Measurements from ENCODE around the gene BORCS6.
A peak's percentile ranks its signal among the peaks of the same experiment; 100 is the strongest.
"Not testable (repeated sequence)": the region's sequence is repeated elsewhere in the genome, so short reads cannot be mapped to it uniquely, and the experiment has no call there.

Gene BORCS6

DNA sequence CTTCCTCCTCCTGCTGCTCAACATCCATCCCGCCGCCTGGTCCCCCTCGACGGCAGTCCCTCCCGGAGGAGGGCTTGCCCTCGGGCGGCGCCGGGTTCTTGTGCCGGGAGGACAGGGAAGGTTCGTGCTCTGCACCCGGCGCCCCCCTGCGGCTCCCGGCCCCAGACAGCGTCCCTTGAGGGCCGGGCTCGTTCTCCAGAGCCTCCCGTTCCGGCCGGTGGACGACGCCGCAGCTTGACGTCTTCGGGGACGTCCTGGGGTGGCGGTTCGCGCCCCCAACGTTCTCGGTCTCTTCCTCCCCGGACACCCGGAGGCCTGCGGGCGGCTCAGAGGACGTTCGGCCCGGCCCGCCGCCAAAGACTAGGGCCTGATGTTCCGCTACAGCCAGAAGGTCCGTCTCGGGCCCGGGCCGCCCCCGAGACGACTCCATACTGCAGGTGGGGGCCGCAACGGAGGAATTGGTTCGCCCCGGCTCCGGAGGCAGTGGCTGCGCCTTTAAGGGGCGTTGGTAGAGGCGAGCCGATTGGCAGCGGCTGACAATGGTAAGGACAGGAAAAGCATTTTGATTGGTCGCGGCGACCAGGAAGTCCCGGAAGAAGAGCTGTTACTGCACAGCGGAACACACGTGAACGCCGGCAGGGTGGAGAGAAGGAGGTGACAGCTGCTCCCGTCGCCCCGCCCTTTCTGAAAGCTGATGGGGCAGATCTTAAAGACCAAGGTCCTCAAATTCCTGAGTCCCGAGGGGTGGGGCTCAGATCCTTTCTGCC lies at the start of gene BORCS6:
BORCS6 (minus strand) TSS at position 470 of the 767 bp plus-strand sequence; CDS start at position 430, 40 bp downstream.
- peak; percentile 90 for DNase-seq (ENCODE audit: low read depth)

DNA sequence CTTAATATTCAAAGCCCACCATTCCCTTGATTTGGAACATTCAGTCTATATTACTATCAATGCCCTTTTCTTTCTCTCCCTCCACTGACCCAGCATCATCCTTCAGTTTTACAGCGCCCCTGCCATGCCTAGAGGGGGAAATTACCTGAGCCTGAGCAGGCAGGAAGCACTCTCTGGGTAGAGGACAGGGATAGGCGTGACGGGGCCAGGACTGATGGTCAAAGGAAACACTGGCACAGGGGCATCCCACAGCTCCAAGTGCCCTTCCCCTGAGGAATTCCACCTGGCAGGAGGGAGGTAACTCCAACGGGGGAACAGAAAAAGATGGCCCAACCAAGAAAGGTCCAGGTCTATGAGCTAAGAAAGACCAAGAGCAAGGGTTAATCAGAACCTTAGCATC lies 47.9 kb upstream of the BORCS6 start:
- DNase-seq (ENCODE audit: low read depth) = no peak

GRCh38 chr17:8237175-8237574 lies 47.2 kb upstream of the BORCS6 start:
- no peak for DNase-seq (ENCODE audit: low read depth)

GRCh38 chr17:8235676-8236075 lies 45.7 kb upstream of the BORCS6 start:
- no peak for DNase-seq (ENCODE audit: low read depth)

DNA sequence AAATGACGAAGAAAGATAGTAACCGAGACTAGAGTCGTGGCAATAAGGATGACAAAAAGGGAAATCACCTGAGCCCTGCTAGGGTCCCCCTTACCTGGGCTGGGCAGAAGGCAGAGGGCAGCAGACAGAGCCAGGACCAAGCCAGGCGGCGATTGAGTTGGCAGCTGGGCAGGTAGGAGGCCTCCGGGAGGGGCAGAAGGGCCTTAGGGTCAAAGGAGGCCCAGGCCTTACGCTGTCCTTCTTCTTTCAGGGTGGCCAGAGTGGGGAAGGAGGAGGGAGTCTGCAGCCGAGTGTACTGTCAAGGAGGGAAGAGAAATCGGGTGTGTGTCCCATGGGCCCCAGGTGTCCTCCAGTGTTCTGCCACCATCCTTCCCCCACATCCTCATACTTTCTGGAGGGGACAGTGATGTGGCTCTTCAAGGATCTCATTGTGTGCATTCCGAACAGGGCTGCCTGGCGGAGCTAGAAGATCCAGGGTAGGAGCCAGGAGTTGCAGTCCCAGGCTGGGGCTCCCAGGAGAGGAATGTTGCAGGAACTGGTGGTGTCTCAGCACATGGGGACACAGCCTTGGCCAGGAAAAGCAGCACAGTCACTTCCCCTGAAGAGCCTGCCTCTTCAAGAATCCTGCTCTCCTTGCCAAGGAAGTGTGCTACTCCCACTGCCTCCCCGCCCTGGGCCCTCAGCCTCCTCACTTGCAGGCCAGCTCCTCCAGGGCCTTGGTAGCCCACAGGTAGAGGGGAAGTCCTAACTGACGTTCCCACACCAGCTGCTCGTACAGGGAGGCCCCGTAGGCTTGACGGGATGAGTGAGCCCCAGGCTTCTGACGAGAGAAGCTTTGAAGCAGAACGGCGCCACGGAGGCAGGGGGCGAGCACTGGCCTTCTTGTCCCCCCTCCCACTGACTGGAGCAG lies 44.6 kb upstream of the BORCS6 start:
- DNase-seq (ENCODE audit: low read depth) = no peak

DNA sequence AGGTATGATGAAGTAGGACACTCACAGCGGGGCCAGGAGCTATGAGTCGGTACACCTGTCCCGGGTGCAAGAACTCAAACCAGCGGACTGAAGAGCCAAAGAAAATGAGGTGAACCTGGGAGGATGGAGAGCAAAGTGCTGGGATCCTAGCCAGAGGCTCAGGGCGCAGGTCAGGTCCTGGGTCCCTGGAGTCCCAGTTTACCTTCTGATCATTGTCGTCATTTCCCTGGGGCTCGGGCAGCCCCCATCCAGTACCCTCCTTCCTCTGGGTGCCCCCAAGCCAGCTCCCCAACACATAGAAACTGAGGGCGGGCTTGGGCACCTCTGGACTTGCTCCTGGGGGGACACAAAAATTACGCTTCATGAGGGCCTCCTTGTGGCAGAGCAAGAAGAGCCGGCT lies 41.7 kb upstream of the BORCS6 start:
- DNase-seq (ENCODE audit: low read depth) = no peak

DNA sequence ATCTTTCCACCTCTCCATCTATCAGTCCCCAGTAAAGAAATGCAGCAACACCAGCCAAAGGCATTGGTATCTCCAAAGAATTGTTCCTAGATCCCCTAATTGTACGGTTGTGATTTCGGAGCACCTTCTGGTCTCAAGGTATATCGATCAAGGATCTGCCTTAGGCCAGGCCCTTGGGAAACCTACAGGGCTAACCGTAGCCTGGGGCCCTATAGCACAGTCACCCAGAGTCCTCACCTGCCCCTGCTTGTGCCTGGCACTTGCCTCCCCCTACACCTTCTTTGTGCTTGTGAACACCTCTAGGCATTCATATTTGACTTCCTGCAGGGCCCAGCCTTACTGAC lies 37.2 kb upstream of the BORCS6 start:
- no peak for DNase-seq (ENCODE audit: low read depth)

DNA sequence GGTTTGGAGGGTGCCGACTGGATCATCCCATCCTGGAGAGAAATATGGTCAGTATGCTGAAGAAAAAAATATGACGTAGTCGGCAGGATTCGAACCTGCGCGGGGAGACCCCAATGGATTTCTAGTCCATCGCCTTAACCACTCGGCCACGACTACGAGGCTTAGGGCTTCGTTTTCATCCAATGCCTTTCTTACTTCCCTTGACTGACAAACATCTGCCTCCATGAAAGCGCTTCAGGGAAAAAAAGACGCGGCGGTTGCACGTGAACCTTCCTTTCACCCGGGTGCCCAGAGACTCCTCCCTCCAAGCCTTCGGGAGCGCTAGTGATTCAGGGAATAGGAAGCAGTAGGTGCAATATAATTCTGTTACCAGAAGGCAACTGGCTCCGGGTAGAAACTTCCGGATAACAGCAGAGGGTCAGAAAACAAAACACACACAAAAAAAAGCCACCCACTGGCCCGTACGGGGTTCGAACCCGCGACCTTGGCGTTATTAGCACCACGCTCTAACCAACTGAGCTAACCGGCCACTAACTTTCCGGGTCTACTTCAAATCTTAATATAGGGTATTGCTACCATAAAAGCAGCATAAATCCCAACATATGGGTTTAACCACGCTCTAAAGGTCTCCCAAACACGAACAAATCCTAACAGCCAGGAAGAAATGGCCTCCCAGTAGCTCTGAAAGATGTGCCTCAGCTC lies 36.7 kb upstream of the BORCS6 start:
- DNase-seq (ENCODE audit: low read depth) = no peak

DNA sequence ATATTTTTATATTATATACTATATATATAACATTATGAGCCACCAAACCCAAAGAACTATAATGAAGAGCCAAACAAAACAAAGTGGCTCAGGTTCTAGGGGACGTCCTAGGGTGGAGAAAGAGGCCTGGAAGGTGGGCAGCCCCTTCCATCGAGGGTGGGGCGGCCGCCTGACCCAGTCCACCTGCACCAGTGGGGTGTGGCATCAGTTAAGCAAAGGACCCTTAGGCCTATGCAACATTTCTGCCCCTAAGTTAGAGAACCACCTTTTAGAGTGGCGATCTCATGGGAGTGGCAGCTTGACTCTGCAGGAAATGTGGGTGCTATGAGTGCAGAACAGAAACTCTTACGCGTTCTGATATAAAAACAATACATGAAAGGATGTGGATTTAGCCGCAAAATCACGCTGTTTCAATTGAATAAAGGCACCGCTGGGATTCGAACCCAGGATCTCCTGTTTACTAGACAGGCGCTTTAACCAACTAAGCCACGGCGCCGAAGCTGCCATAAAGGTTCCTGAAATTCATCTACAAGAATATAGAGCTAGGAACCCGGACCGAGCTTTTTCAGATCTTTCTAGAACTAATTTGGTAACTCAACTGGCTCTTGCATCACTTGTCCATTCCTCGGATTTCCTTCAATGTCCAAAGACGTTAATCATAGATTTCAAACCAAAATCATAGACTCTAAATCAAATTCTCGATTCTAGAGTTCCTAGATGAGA lies 36.0 kb upstream of the BORCS6 start:
- peak; percentile 36 for DNase-seq (ENCODE audit: low read depth)

DNA sequence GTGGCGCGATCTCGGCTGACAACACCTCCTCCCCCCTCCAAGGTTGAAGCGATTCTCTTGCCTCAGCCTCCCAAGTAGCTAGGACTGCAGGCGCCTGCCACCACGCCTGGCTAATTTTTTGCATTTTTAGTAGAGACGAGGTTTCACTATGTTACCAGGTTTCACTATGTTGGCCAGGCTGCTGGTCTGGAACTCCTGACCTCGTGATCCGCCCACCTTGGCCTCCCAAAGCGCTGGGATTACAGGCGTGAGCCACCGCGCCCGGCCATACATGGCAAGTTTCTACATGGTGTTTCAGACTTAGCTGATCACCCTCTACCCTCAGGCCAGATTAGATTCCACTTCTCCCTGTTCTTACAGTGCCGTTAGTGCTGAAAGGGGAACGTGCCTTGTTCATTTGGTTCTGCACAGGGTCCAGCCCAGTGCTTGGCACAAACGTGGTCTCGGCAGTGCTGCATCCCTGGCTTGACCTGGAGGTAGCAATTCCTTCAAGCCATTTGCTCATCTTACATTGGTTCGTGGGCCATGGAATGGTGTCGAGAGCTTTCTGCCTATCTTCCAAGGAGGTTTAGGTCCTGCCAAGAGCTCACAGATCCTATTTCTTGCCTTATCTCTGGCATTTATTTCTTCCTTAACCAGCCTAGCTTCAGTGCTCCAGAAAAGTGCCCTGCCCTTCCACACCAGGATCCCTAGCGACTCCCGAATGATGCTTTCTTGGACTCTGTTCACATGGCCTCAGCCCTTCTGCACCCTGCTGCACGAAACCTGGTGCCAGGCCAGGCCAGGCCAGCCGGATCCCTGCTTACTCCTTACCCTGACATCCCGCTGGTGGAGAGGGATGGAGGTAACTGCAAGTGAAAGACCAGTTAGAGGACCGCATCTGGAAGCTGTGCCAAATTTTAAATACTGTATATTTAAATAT lies 35.2 kb upstream of the BORCS6 start:
- no peak for DNase-seq (ENCODE audit: low read depth)

DNA sequence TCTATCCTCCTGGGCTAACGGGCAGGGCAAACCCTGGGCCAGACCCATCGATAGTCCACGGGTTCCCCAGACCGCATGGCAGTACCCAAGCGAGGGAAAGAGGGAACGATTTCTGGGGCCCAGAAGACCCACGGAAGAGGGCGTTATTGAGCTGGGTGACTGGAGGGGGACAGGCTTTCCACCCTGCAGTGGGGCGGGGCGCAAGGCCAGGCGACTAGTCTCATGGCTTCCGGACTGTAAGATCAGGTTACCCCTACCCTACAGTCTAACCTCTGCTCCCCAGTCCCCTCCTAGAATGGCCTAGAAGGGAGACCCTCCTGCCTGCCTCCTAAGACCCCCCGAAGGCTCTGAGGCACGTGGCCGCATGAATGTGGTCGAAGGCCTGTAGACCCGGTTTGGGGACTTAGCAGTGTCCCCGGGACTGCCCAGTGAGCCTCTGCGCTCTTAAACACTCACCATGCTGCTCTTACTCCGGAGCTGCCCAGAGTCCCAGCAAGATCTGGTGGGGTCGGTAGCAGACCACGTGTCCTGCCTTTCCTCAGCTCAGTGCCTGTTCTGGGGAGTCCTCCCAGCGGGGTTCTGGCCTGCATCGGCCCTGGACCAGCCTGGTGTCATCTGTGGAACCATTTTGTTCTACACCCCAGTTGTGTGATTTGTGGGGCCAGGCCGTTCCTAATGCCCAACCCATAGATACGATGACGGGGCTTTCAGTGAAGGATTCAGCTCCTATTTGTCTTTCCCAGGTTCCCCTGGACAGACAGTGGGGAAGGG lies 33.6 kb upstream of the BORCS6 start:
- DNase-seq (ENCODE audit: low read depth) = peak; percentile 34

DNA sequence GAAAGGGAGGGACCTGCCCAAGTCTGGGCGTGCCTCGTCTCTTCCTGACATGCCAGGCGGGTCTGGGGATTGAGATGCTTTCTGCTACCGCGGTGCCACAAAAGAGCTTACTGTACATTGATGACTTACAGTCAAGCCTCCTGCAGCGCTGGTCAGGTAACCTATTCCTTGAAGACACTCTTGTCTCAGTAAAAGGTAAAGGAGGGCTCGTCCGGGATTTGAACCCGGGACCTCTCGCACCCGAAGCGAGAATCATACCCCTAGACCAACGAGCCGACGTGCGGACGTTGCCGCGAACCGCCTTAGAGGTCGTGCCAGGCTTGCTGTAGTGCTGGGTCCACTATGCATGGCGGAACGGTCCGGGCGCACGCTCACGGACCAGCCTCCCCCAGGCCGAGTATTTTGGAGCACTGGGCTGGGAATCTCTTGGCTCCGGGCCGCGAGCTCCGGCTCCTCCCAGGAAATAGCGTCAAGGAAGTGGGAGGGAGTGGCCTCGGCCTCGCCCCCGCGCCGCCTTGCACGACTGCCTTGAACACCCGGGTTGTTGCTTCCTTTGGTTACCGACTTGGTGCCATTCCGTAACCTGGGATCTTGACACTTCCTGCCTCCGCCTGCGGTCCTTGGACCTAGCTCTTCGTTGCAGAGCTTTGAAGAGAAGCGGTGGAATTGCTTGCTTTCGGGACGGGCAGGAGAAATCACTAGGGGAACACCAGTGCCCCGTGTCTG lies 32.8 kb upstream of the BORCS6 start:
- DNase-seq (ENCODE audit: low read depth) = peak; percentile 79

- no peak for DNase-seq (ENCODE audit: low read depth)
Measured at GRCh38 chr17:8222380-8222629, 32.3 kb upstream of the BORCS6 start.

GRCh38 chr17:8221663-8222379 lies 31.8 kb upstream of the BORCS6 start:
- peak; percentile 85 for DNase-seq (ENCODE audit: low read depth)

- peak; percentile 84 for DNase-seq (ENCODE audit: low read depth)
Measured at GRCh38 chr17:8220783-8221662, 31.0 kb upstream of the BORCS6 start.

DNA sequence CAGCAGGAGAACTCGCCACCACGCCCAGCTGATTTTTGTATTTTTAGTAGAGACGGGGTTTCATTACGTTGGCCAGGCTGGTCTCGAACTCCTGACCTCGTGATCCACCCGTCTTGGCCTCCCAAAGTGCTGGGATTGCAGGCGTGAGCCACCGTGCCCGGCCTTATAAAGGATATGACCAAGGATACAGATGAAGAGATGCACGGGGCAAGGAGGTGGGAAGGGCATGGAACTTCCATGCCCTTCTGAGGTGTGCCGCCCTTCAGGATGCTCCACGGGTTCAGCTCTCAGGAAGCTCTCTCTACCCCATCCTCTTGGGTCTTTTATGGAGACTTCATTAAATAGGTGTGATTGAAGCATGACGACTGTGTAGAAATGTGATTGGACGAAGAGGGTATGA lies 24.0 kb upstream of the BORCS6 start:
- DNase-seq (ENCODE audit: low read depth) = not testable (repeated sequence)

GRCh38 chr17:8212312-8213180 lies 22.6 kb upstream of the BORCS6 start:
- DNase-seq (ENCODE audit: low read depth) = no peak

Data from activated gamma-delta T cell treated with anti-CD3 and anti-CD28 coated beads, Interleukin-2, amount 50 U/mL, for 16 hours (primary cell).